Brain microvascular endothelial cell (primary cell): ENCODE measurements around the gene DAAM1.

ENCODE experiments used
- DNase-seq: peaks from one replicate; pipeline ENCODE4 v3.0.0-alpha.2; 2020
- H3K27ac ChIP-seq: fragments of 250-450 bp; sonication (Bioruptor Pico); 2 replicates; pipeline ENCODE4 v1.5.1; 2020; ENCODE audit warnings: mild to moderate bottlenecking, moderate library complexity
- H3K27me3 ChIP-seq: fragments of 250-450 bp; sonication (Bioruptor Pico); replicated peaks from 2 replicates; pipeline ENCODE4 v1.5.1; 2020; ENCODE audit warnings: mild to moderate bottlenecking
- H3K36me3 ChIP-seq: fragments of 250-450 bp; sonication (Bioruptor Pico); replicated peaks from 2 replicates; pipeline ENCODE4 v1.5.1; 2020; ENCODE audit warnings: mild to moderate bottlenecking
- H3K4me3 ChIP-seq: 2 replicates; pipeline ENCODE4 v1.5.1; 2011; ENCODE audit warnings: low read depth, mild to moderate bottlenecking, control low read depth, low read length, moderate library complexity
- CTCF ChIP-seq: IDR thresholded peaks from 2 replicates; pipeline ENCODE4 v1.5.1; 2011; ENCODE audit warnings: low read depth, mild to moderate bottlenecking, moderate library complexity, low read length, control low read depth, inconsistent platforms; ENCODE audit errors: missing control alignments
- in situ Hi-C: cut with HindIII; loops from 2 replicates; pipeline ENCODE4 v1.10.0; 2017; ENCODE audit warnings: low sequenced_read_pairs, low pct_ligation_motif_present

DAAM1 gene

GRCh38 chr14:59206892-59207291 lies 18.4 kb downstream of the DAAM1 start:
- Histone ChIP-seq H3K27ac (no peak overlapping the region), H3K27me3 (no peaks in the 10 kb centered on the region), H3K36me3 (no peaks in the 10 kb centered on the region), H3K4me3 (no peak overlapping the region)
- no peak for TF ChIP-seq CTCF
- in situ Hi-C loops = no loop called here
- DNase-seq = no peak

GRCh38 chr14:59207506-59207933 lies 19.1 kb downstream of the DAAM1 start:
- Histone ChIP-seq H3K27ac (no peak overlapping the region), H3K27me3 (no peaks in the 10 kb centered on the region), H3K36me3 (no peaks in the 10 kb centered on the region), H3K4me3 (no peak overlapping the region)
- DNase-seq = no peak
- in situ Hi-C loops = no loop called here
- TF ChIP-seq CTCF = no peak

DNA sequence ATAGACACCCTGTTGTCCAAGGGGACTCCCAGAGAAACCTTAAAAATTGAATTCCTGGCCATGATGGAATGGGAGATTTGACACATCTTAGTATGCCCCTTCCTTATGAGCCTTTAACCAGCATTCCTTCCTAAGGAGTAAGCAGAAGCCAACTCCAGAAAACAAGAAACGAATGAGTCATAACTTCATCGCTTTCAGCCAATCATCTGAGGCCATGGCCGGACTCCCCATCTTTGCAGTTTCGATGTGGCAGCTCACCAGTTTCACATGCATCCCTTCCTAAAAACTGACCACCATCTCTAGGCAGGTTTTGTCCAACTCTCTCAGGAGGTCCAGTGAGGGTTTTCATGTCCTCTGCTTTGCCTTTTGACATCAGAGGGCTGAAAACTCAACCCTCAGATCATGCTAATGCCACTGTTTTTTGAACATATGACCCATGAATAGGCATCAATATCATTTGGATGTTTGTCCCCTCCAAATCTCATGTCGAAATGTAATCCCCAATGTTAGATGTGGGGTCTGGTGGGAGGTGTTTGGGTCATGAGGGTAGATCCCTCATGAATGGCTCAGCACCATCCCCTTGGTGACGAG lies 19.9 kb downstream of the DAAM1 start:
- no peaks in the 10 kb centered on the region for H3K36me3 ChIP-seq
- H3K4me3 ChIP-seq = peak overlapping the region; percentile 13
- no peaks in the 10 kb centered on the region for H3K27me3 ChIP-seq
- no peak for TF ChIP-seq CTCF
- no peak overlapping the region for H3K27ac ChIP-seq
- in situ Hi-C loops = no loop called here
- peak; percentile 72 for DNase-seq

GRCh38 chr14:59208954-59209353 lies 20.5 kb downstream of the DAAM1 start:
- H3K4me3 ChIP-seq = no peak overlapping the region
- DNase-seq = no peak
- H3K36me3 ChIP-seq = no peaks in the 10 kb centered on the region
- in situ Hi-C loops = no loop called here
- H3K27ac ChIP-seq = no peak overlapping the region
- H3K27me3 ChIP-seq = no peaks in the 10 kb centered on the region
- no peak for TF ChIP-seq CTCF

DNA sequence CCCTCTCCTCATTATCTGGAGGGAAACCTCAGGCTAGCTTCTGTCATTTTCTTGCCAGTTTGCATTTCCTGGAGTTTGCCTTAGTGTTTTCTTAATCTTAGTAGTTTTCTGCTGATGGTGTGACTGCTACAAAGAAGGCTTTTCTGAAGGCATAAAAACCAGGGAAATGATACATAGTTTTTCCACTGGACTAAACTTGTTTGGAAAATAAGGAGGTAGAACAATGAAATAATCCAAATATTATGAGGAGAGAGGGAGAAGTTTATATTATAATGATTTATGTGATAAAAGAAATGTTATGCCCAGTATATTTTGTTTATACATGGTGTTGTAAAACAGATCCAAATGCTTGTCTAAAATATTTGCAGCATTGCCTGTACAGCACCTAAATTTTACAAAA lies 22.2 kb downstream of the DAAM1 start:
- no peak overlapping the region for H3K4me3 ChIP-seq
- no peaks in the 10 kb centered on the region for H3K27me3 ChIP-seq
- DNase-seq = no peak
- in situ Hi-C loops = no loop called here
- no peak for TF ChIP-seq CTCF
- H3K27ac ChIP-seq = no peak overlapping the region
- no peaks in the 10 kb centered on the region for H3K36me3 ChIP-seq
